ENCODE measurements around the gene TNNT1. TPM values are rescaled to one million over a fixed set of nuclear protein-coding genes. Genes with fewer than 3 reads are reported as not detected.

The TNNT1 gene
- total RNA-seq, 2 donors from 2014 or later, result 8.5 to 87.9 TPM

GRCh38 chr19:55179606-55180484 is 30.8 kb upstream of the TNNT1 start, which contains the start of gene SYT5:
SYT5 (minus strand) TSS chr19:55180289; CDS start chr19:55179041, 1,248 bp downstream.
- Histone ChIP-seq H3K9me3 (no peaks in the 10 kb centered on the region), H3K36me3 (no peaks in the 10 kb centered on the region), H3K4me1 (replicated peaks) (no peaks in the 10 kb centered on the region), H3K27me3 (replicated peaks; ENCODE audit: insufficient read depth) (peaks cover 32% of the 10 kb centered on the region), H3K4me3 (peak within 1 kb of the TSS in 1 of 2 donors; percentile 15), H3K27ac (no peak within 1 kb of the TSS)
- 4% methylated on average over 64 of the region's 68 CpGs for WGBS
- no peak for TF ChIP-seq POLR2AphosphoS5 (IDR thresholded peaks at IDR 0.05)
- no peak for TF ChIP-seq CTCF (IDR thresholded peaks at IDR 0.05)
- TF ChIP-seq POLR2A (IDR thresholded peaks at IDR 0.05), result no peak
- intact Hi-C loops (cut with DNase I), result no loop called here
- no peak for DNase-seq (ENCODE audit: low spot score)

GRCh38 chr19:55178781-55179599 is 30.0 kb upstream of the TNNT1 start:
- WGBS, result 4% methylated on average over 57 of the region's 61 CpGs
- peak overlapping the region in 1 of 2 donors; percentile 15 for H3K4me3 ChIP-seq

GRCh38 chr19:55176076-55176475 is 27.1 kb upstream of the TNNT1 start:
- intact Hi-C loops (cut with DNase I), result no loop called here
- DNase-seq (ENCODE audit: low spot score), result no peak
- Histone ChIP-seq H3K27ac (no peak overlapping the region), H3K4me1 (replicated peaks) (no peaks in the 10 kb centered on the region), H3K36me3 (no peaks in the 10 kb centered on the region), H3K27me3 (replicated peaks; ENCODE audit: insufficient read depth) (peaks cover 43% of the 10 kb centered on the region), H3K4me3 (no peak overlapping the region), H3K9me3 (no peaks in the 10 kb centered on the region)
- TF ChIP-seq CTCF (IDR thresholded peaks at IDR 0.05) (no peak), POLR2A (IDR thresholded peaks at IDR 0.05) (no peak), POLR2AphosphoS5 (IDR thresholded peaks at IDR 0.05) (no peak)
- WGBS, result 42% methylated on average over 2 of the region's 2 CpGs

More at GRCh38 chr19:55178781-55179599, 30.0 kb upstream of the TNNT1 start:
- H3K36me3 ChIP-seq, result no peaks in the 10 kb centered on the region
- DNase-seq (ENCODE audit: low spot score), result no peak
- peaks cover 40% of the 10 kb centered on the region for H3K27me3 ChIP-seq (replicated peaks; ENCODE audit: insufficient read depth)
- intact Hi-C loops (cut with DNase I), result no loop called here
- H3K27ac ChIP-seq, result no peak overlapping the region
- H3K4me1 ChIP-seq (replicated peaks), result no peaks in the 10 kb centered on the region
- H3K9me3 ChIP-seq, result no peaks in the 10 kb centered on the region
- no peak for TF ChIP-seq POLR2A (IDR thresholded peaks at IDR 0.05)
- no peak for TF ChIP-seq CTCF (IDR thresholded peaks at IDR 0.05)
- TF ChIP-seq POLR2AphosphoS5 (IDR thresholded peaks at IDR 0.05), result no peak

- H3K9me3 ChIP-seq, result no peaks in the 10 kb centered on the region
- WGBS, result 59% methylated on average over 39 of the region's 43 CpGs
- H3K27ac ChIP-seq, result no peak overlapping the region
- H3K36me3 ChIP-seq, result no peaks in the 10 kb centered on the region
- H3K27me3 ChIP-seq (replicated peaks; ENCODE audit: insufficient read depth), result peaks cover 37% of the 10 kb centered on the region
- no peak for DNase-seq (ENCODE audit: low spot score)
- TF ChIP-seq CTCF (IDR thresholded peaks at IDR 0.05), result no peak
- no peak for TF ChIP-seq POLR2A (IDR thresholded peaks at IDR 0.05)
- TF ChIP-seq POLR2AphosphoS5 (IDR thresholded peaks at IDR 0.05), result no peak
- H3K4me1 ChIP-seq (replicated peaks), result no peaks in the 10 kb centered on the region
- no peak overlapping the region for H3K4me3 ChIP-seq
- intact Hi-C loops (cut with DNase I), result no loop called here
Observed at GRCh38 chr19:55175117-55175867, 26.3 kb upstream of the TNNT1 start.

Data from prostate gland (tissue), 2 donors.